DMS153 treated with DMSO at 0.1 percent for 48 hours (cell line): ENCODE data around the gene ARFGEF2.
"Not testable (repeated sequence)": the region's sequence is repeated elsewhere in the genome, so short reads cannot be mapped to it uniquely, and the experiment has no call there.

Experiments used
- DNase-seq: peaks from one replicate; lab custom pipeline; 2025; ENCODE audit not compliant: unreplicated experiment; lab: John Stamatoyannopoulos, UW

The ARFGEF2 gene

DNA sequence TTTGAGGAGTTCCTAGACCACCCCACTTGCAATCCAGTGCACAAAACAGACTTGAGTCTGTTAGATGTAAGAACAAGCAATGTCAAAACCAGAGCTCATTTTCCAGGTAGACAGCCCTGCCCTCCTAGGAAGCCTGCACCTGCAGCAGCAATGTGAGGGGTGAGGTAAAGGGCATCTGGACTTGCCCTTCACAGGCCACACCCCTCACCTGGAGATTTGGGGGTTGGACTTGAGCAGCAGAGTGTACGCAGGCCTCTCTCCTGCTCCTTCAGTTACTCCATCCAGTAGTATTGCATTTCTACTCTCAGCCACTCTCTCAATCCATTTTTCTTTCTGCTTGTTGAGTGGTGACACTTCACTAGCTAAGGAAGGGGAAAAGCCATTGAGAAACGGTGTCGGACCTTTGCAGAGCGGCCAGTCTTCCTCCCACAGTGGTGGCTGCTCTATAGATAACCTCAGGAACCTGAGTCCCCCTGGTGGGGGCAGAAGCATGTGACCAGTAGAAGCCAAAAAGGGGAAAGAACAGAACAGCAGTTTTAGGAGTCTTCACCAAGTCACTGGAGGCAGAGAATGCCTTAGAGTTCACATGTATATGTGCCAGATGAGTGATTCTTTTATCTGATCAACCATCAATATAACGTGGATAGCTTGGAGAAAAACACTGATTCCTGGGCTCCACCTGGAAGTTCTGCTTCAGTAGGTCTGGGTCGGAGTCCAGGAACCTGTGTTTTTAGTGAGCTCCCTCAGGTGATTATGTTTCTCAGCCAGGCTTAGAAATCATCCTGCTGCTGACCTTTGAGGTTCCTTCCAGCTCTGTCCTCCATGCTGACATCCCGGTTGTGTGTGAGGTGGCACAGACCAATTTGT, 28.0 kb downstream of the ARFGEF2 start:
- no peak for DNase-seq

DNA sequence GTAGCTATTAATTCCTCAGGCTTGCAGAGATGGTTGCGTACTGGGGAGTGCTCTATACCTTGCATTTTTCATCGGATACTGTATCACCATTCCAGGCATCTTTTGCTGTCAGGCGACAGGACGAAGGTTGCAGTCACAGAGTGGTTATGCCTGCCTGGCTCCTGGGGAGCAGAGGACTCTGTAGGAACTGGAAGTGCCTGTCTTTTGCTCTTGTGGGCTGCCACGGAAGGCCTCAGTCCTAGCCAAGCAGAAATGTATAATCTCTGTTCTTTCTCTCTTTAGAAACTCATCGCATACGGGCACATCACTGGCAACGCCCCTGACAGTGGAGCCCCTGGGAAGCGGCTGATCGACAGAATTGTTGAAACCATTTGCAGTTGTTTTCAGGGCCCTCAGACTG, 29.5 kb downstream of the ARFGEF2 start:
- DNase-seq: no peak

DNA sequence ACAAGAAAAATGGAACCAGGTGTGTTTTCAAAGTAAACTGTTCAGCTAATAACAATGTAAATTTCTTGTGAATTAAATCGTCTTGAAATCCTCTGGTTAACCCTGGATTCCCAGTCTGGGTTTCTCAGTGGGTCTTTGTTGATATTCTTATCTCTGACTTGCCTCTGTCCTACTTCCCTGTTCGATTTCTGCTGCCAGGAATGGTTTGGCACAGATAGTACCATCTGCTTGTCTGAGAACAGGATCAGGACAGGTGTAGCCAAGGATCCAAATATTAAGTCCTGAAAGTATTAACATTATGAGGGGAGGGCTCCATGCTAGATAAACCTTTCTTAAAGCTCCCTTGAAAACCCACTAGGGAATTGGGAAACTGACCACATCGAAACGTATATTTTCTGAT, 30.1 kb downstream of the ARFGEF2 start:
- no peak for DNase-seq

DNA sequence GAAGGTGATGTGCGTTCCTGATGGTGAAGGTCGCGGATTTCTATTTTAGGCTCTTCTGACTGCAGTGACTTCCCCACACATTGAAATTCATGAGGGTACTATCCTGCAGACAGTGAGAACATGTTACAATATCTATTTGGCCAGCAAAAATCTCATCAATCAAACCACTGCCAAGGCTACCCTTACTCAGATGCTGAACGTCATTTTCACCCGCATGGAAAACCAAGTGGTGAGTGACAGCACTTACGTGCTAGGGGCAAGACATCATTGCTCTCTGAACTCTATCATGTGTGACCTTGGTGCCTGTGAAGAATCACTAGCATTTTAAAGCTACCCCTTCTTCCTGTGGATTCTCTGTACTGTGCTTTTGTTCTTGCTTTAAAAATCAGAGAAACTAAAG, 31.1 kb downstream of the ARFGEF2 start:
- no peak for DNase-seq

DNA sequence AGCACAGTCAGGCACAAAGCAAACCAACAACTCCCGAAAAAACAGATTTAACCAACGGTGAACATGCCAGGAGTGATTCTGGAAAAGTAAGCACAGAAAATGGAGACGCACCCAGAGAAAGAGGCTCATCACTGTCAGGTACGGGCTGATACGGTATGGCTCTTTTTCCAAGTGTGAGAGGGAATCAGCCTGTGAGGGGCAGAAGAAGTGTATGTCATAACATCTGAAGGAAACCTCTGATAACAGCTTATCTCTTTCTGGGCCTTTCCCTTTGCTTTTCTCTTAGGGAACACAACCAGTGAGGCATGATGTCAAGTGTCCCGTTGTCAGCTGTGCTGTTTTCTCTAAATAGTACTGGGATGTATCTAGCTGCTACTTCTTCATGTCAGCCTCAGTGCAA, 32.1 kb downstream of the ARFGEF2 start:
- DNase-seq: no peak

DNA sequence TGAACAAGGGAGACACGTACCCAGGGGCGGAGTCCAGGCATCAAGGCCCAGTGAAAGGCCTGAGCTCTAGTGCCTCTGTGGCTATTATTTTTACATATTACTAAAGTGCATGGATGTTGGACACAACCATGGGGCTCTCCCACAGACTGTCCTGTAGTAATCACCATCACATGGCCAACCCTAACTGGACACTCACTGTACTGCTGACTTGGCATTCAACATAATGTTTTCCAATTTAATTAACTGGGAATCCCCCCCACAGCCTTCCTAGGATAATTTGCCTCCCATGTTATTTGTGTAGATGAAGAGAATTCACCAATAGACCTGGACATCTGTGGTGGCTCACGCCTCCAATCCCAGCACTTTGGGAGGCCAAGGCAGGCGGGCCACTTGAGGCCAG, 34.5 kb downstream of the ARFGEF2 start:
- DNase-seq: no peak

DNA sequence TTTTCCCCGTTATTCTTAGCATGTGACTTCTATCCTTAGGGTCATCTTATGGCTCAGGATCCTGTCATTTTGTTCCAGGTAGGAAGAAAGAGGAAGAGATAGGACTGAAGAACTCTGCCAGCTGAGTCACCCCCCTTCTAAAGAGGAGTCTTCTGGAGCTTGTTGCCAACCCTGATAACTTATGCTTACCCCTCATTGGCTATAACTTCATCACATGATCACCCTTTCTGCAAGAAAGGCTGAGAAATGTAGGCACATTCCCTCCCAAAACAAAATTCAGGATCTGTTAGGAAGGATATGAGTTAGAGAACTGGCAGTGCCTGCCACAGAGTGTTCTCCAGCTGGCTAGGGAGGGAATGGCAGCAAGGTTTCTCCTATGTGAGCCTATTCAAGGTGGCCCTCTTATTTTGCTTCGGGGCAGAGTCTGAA, 35.6 kb downstream of the ARFGEF2 start:
- no peak for DNase-seq

DNA sequence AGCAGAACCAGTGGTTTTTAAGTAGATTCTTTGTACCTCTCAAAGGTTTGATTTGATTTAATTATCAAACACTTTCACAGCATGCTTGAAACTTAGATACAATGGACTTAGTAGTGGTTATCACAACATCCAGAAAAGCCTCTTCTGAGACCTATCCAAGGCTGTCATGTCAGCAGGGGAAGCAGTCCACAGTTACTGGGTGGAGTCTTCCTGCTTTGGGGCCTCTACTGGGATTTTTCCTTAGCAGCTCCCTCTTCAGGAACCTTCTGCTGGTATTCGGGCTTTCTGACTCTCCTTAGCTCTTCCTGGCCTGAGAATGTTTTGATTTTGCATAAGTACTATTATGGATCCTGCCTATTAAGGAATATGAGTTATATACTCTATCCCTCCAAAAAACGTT, 36.0 kb downstream of the ARFGEF2 start:
- no peak for DNase-seq

DNA sequence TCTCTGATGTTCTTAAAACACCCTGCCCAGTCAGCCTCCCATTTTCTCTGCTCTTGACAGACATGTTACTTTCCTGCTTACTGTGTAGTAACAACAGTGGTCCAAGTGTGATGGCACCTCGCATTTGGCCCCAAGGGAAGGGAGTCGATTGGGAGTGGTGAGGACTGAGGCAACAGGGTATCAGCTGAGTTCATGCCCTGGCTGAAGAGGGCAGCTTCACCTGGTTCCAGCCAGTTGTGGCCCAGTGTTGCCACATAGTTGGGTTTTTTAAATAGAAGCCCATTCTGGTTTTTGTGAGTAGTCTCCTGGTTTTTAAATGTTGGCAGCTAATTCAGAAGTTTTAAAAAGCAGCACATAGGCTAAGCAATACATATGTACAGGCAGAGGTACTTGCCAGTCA, 37.2 kb downstream of the ARFGEF2 start:
- no peak for DNase-seq

DNA sequence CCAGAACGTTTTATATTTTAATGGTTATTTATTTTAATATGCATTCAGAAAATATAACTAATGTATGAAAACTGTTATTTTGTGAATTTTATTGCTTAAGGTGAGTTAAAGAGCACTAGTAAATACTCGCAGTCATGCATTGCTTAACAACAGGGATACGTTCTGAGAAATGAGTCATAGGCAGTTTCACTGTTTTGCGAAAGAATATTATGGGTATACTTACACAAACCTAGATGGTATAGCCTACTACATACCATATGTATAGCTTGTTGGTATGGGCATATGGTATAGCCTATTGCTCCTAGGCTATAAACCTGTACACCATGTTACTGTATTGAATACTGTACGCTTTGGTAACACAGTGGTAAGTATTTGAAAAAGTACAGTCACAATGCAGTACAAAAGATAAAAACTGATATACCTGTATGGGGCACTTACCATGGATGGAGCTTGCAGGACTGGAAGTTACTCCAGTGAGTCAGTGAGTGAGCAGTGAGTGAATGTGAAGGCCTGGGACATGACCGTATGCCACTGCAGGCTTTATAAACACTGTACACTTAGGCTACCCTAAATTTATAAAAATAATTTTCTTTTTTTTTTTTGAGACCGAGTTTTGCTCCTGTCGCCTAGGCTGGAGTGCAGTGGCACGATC, 38.5 kb downstream of the ARFGEF2 start:
- DNase-seq: no peak

DNA sequence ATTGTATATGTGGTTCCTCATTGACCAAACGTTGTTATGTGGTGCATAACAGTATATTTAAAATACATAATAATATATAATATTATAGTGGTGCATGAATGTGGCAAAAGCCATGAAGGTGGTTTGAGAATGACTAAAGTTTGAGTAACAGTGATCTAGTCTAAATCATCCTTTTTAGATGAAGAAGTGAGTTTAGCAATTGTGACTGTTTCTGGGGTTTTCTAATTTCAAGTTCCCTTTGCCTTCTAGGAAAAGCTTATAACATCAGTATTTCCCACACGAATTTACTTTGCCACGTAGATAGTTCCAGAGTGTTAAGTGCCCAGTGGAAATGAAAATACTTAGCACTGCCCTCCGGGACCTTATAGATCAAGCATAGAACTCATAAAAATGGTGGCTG, 40.9 kb downstream of the ARFGEF2 start:
- DNase-seq: no peak

DNA sequence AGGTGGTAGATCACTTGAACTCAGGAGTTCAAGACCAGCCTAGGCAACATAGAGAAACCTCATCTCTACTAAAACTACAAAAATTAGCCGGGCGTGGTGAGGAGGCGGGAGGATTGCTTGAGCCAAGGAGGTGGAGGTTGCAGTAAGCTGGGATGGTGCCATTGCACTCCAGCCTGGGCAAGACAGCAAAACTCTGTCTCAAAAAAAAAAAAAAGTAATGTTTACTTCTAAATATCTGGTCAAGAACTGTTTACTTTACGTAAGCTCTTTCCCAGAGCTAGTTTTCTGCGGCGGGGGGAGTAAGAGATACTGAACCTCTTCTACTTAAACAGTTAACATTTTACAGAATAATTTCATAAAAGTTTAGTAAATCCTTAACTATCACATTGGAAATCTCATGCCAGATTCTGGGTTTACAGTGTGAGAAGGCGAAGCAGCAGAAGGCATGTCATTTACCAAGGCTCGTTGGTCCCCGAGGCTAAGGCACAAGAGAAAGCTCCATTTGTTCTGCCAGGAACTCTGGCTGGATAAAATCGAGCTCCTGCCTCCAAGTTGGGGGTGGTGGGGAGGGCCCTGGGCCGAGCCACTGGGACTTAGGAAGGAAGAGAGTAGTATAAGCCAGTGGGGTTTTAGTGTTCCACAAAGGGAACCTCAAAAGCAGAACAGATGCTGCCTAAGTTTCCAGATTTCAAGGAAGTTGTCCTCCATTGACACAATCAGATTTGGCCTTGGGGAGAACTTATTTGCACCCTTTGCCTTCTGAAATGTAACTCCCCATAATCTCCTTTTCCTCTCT, 41.7 kb downstream of the ARFGEF2 start:
- DNase-seq: no peak

DNA sequence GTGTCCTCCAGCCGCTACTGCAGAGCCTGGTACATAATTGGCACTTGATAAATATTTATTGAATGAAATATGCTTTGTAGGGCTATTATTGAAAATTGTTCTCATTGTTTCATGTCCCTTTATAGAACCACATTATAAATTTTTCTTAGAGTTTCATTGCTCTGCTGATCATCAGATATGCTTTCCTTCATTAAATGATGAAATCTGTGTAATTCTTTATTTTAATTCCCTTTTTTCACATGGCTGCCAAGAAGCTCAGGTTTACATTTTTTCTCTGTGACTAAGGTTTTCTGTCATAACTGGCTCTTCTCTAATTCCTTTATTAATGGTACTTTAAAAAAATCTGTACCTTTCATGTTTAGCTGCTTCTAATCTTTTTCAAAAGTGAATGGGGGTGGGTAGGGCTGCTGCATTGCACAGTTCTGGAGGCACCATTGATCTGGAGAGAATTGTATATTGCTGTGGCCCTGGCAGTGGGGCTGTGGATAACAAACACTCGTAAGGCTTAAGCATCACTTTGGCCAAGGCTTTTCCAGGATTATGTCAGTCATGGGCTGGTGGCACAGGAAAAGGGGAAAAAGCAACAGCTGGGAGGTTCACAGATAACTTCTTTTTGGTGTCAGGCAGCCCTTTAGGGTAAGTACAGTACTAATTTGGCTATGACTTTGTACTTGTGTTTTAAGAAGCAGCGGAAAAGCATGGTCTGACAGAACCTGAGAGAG, 43.8 kb downstream of the ARFGEF2 start:
- DNase-seq: no peak

DNA sequence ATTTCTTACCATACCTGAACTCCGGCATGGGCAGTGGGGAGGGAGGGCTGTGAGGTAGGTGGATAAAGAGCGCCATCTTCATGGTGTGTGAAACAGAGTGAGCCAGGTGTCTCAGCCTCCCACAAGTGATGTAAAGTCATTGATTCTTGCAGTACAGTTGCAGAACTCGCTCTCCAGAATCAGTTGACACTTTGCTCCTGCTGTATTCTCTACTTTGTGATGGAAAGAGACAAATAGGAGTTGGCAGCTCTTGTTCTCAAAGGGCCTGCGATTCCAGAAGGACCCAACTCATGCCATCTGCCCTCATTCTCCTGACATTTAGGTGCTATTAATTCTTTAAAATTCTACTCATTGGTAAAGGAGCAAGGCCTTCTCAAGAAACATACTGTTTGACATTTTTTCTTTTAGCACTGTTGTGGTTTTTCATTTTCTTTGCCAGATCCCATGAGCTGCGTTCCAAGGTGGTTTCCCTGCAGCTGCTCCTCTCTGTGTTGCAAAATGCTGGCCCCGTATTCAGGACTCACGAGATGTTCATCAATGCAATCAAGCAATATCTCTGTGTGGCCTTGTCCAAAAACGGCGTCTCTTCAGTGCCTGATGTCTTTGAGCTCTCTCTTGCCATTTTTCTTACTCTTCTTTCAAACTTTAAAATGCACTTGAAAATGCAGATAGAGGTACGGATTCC, 49.3 kb downstream of the ARFGEF2 start:
- no peak for DNase-seq

DNA sequence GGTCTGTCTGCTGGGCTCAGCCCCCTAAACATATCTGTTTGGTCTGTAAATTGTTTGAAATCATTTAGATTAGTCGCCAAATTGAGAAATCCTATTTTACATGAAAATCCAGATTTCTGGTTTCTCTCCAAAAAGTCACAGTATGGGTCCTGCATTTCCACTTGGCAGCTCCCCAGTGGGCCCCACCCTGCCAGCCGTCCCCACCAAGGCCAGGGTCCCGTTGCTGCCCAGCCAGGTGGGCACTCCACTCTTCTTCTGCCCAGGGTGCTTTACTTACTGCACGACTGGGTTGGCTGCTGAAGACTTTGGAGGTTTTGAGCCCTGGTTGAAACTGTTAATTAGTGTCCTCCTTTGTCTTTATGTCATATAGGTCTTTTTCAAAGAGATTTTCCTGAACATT, 50.4 kb downstream of the ARFGEF2 start:
- no peak for DNase-seq

DNA sequence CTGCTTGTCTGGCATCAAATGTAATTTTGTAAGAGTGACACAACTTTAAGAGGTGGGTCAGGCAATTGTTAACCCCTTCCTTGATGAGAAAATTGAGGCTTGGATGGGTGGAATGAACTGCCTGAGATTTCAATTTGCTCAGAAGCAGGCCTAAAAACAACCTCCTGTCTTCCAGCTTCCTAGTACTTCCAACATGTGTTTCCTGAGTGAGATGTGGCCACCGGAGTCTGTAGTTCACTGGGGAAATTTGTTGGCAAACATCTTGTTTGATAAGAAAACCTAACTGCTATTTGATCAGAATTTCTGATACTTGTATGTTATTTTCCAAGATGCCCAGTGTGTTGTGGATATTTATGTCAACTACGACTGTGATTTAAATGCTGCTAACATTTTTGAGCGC, 51.3 kb downstream of the ARFGEF2 start:
- DNase-seq: no peak

DNA sequence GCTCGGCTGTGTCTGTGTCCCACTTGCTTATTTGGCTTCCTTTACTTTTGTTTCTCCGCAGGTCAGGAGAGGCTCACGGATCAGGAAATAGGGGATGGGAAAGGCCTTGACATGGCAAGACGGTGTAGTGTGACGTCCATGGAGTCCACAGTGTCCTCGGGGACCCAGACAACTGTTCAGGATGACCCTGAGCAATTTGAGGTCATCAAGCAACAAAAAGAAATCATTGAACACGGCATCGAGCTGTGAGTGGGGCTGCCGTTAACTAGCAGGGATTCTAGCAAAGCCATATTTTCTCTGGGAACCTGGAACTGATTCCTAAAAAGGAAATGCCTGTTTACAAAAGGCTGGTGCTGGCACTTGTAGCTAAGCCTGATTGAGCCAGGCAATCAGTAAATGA, 54.4 kb downstream of the ARFGEF2 start:
- no peak for DNase-seq

DNA sequence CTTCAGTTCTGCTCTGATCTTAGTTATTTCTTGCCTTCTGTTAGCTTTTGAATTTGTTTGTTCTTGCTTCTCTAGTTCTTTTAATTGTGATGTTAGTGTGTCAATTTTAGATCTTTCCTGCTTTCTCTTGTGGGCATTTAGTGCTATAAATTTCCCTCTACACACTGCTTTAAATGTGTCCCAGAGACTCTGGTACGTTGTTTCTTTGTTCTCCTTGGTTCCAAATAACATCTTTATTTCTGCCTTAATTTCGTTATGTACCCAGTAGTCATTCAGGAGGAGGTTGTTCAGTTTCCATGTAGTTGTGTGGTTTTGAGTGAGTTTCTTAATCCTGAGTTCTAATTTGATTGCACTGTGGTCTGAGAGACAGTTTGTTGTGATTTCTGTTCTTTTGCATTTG, 58.5 kb downstream of the ARFGEF2 start:
- not testable (repeated sequence) for DNase-seq

DNA sequence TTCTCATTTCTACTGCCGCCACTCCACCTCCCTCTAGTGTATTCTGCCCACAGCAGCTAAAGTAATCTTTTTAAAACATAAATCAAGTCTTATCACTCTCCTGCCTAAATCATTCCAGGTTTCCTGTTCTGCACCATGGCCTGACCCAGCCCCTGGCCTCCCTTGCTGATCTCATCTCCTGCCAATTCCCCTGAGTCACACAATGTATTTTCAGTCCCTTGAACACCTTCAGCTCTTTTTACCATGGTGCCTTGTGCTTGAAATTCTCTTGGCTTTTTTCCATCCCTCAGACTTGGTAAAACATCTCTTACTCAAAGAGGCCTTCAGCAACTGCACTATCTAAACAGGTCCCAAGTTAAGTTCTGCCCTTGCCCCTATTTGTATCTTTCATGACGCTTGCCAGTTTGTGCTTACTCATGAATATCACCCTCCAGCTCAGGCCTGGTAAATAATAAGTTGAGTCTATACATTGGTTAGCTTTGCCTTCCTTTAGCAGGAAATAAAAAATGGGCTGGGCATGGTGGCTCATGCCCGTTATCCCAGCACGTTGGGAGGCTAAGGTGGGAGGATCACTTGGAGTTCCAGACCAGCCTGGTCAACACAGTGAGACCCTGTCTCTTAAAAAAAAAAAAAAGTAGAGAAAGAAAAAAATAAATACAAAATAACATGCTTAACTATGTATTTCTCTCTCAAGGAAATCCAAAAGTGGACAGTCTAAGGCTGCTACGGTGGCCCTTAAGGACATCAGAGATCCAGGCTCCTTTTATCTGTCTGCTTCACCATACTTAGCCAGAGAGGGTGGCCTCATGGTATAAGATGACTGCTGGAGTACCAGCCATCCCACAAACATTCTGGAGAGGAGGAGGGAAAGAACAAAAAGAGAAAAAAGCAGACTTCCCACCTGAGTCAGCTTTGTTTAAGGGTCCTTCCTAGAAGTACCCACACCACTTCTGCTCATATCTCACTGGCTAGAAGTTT, 62.2 kb downstream of the ARFGEF2 start:
- no peak for DNase-seq
